Testis (tissue), 3 donors: ENCODE measurements around the gene DLGAP3. TPM values are rescaled to one million over a fixed set of nuclear protein-coding genes. Genes with fewer than 3 reads are reported as not detected.
"Not testable (repeated sequence)": the region's sequence is repeated elsewhere in the genome, so short reads cannot be mapped to it uniquely, and the experiment has no call there.

Source experiments
- DNase-seq: peaks from one replicate; pipeline ENCODE4 v3.0.0-alpha.2; 2019
- H3K27ac ChIP-seq, 2 donors: fragments of 200-600 bp; sonication (generic); one replicate each; pipeline ENCODE4 v1.5.1; 2019
- H3K27me3 ChIP-seq: fragments of 200-600 bp; sonication (generic); one replicate; pipeline ENCODE4 v1.5.1; 2019
- H3K36me3 ChIP-seq: fragments of 200-600 bp; sonication (generic); one replicate; pipeline ENCODE4 v1.5.1; 2017; ENCODE audit warnings: low read depth; ENCODE audit errors: missing control alignments
- H3K4me1 ChIP-seq: fragments of 200-600 bp; sonication (generic); one replicate; pipeline ENCODE4 v1.5.1; 2019
- H3K4me3 ChIP-seq, 2 donors: fragments of 200-600 bp; sonication (generic); one replicate each; pipeline ENCODE4 v1.5.1; 2017 to 2019
- H3K9me3 ChIP-seq: fragments of 200-600 bp; sonication (generic); one replicate; pipeline ENCODE4 v1.5.1; 2017
- POLR2A ChIP-seq: fragments of 450-650 bp; IDR thresholded peaks from one replicate; pipeline ENCODE4 v1.6.1; 2017; ENCODE audit warnings: antibody characterized with exemption, mild to moderate bottlenecking, moderate library complexity
- WGBS, 2 donors: methylation state at CpG; one replicate each; pipeline ENCODE4 v1.1.5; 2018; 5-methylcytosine and 5-hydroxymethylcytosine counted together
- intact Hi-C: fragments of 100-400 bp; cut with DNase I; formaldehyde crosslinking; loops from one replicate; pipeline ENCODE4 v1.15.1; 2023; ENCODE audit warnings: low total_unique reads
- polyA plus RNA-seq: library from polyadenylated mRNA; stranded (reverse); fragments of 350-450 nt; fragmentation: Illumina TruSeq; extraction: RNeasy Lipid Tissue Mini Kit (QIAGEN cat#74804); gene quantifications from one replicate; pipeline ENCODE4 v1.2.3, GENCODE V29; 2014; ENCODE audit warnings: low read depth, low replicate concordance; ENCODE audit not compliant: insufficient read depth
- total RNA-seq, 2 donors: library from RNA; depleted of rRNA; stranded (reverse); fragments of >200 nt; gene quantifications; one replicate each; pipeline ENCODE4 v1.2.3, GENCODE V29; 2016
- TF ChIP-seq, protein P1 (sequence below), 3 experiments: fragments of 450-650 bp in 2 of 3; fragments of 200-600 bp in 1 of 3; sonication (generic) in 1 of 3; IDR thresholded peaks; one replicate each; pipeline ENCODE4 v1.5.1; 2016 to 2019; ENCODE audit warnings: antibody characterized with exemption in 3 of 3, mild to moderate bottlenecking in 2 of 3, moderate library complexity in 1 of 3

The DLGAP3 gene
- total and polyA plus RNA-seq, 3 donors from 2014 or later: 10.6 to 22.5 (median 19.8) TPM

DNA sequence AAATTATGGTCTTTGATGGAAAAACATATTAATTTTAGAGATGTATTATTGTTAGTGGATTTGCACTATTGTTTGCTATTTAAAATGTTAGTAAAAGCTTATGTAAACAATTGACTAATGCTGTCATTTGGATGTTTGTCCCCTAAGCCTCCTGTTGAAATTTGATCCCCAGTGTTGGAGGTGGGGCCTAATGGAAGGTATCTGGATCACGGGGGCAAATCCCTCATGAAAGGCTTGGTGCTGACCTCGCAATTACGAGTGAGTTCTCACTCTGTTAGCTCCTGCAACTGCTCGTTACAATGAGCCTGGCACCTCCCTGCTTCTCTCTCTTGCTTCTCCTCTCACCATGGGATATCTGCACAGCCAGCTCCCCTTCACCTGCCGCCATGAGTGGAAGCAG is 41.4 kb upstream of the DLGAP3 start:
- Histone ChIP-seq H3K27me3 (no peaks in the 10 kb centered on the region), H3K4me1 (peaks cover 8% of the 10 kb centered on the region), H3K4me3 (no peak overlapping the region), H3K27ac (no peak overlapping the region), H3K9me3 (no peaks in the 10 kb centered on the region), H3K36me3 (no peaks in the 10 kb centered on the region)
- TF ChIP-seq, protein P1, sequence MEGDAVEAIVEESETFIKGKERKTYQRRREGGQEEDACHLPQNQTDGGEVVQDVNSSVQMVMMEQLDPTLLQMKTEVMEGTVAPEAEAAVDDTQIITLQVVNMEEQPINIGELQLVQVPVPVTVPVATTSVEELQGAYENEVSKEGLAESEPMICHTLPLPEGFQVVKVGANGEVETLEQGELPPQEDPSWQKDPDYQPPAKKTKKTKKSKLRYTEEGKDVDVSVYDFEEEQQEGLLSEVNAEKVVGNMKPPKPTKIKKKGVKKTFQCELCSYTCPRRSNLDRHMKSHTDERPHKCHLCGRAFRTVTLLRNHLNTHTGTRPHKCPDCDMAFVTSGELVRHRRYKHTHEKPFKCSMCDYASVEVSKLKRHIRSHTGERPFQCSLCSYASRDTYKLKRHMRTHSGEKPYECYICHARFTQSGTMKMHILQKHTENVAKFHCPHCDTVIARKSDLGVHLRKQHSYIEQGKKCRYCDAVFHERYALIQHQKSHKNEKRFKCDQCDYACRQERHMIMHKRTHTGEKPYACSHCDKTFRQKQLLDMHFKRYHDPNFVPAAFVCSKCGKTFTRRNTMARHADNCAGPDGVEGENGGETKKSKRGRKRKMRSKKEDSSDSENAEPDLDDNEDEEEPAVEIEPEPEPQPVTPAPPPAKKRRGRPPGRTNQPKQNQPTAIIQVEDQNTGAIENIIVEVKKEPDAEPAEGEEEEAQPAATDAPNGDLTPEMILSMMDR (IDR thresholded peaks at IDR 0.05): no peak
- no peak for TF ChIP-seq POLR2A
- no peak for DNase-seq
- 50 to 56% methylated on average over 5 of the region's 5 CpGs for WGBS, 2 donors
- intact Hi-C loops: no loop called here

DNA sequence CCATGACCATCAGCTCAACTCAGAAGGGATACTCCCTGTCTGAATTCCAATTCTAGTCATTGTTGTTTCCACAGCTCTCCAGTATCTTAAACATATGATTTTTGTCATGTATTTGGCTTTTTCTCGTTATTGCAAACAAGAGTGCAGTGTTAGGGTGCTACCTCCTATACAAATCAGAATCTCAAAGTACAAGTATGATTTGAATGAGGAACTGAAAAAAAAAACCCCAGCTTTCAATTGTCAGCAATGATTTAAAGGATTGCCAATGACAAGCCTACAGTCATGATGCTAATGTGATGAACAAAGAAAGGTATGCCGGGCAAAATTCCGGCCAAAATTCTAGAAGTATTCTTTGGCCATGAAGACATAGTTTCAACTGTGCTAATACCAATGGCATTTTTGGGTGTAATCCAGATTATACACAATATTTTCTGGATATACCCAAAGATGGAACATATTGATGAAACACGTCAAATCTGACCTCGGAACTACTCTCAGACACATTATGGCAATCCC is 40.8 kb upstream of the DLGAP3 start:
- TF ChIP-seq, protein P1 (IDR thresholded peaks at IDR 0.05): no peak
- no peak for TF ChIP-seq POLR2A
- intact Hi-C loops: no loop called here
- 90 to 94% methylated on average over 5 of the region's 5 CpGs for WGBS, 2 donors

GRCh38 chr1:34968297-34968696 is 38.8 kb upstream of the DLGAP3 start:
- H3K27me3 ChIP-seq, intact Hi-C loops, H3K4me1 ChIP-seq, H3K27ac ChIP-seq, H3K9me3 ChIP-seq, H3K4me3 ChIP-seq, DNase-seq, H3K36me3 ChIP-seq: not testable (repeated sequence)
- WGBS, 2 donors: 59 to 86% methylated on average over 3 of the region's 3 CpGs

More for the DNA sequence above, 40.8 kb upstream of the DLGAP3 start:
- H3K36me3 ChIP-seq: no peaks in the 10 kb centered on the region
- no peak overlapping the region for H3K4me3 ChIP-seq
- peaks cover 6% of the 10 kb centered on the region for H3K4me1 ChIP-seq
- H3K27me3 ChIP-seq: no peaks in the 10 kb centered on the region
- no peaks in the 10 kb centered on the region for H3K9me3 ChIP-seq
- no peak overlapping the region for H3K27ac ChIP-seq
- no peak for DNase-seq

- H3K9me3 ChIP-seq, H3K27ac ChIP-seq, H3K27me3 ChIP-seq, H3K4me1 ChIP-seq, H3K4me3 ChIP-seq, H3K36me3 ChIP-seq, intact Hi-C loops, DNase-seq: not testable (repeated sequence)
- no CpG with 5 or more reads among the region's 36 CpGs for WGBS, 2 donors
Observed at GRCh38 chr1:34967672-34968071, 38.2 kb upstream of the DLGAP3 start.

DNA sequence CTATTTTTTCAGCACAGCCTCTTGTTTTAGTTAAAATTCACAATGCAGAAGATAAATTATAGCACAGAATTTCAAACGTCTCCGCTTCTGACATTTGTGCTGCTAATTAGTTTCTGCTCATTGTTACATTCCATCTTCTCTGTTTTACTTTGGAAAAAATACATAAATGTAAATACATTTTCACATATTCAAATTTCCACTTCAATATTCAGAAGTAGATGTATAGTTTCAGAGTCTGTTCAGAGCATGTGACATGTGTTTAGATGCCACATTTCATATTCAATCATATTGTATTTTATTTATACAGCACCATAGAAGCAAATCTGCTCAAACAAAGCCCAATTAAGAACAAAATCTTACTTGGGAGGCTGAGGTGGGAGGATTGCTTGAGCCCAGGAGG is 36.1 kb upstream of the DLGAP3 start:
- Histone ChIP-seq H3K4me3 (no peak overlapping the region), H3K27ac (no peak overlapping the region), H3K4me1 (no peaks in the 10 kb centered on the region), H3K36me3 (no peaks in the 10 kb centered on the region), H3K9me3 (no peaks in the 10 kb centered on the region), H3K27me3 (no peaks in the 10 kb centered on the region)
- WGBS, 2 donors: 45 to 48% methylated on average over 2 of the region's 2 CpGs
- intact Hi-C loops: no loop called here
- no peak for DNase-seq
- no peak for TF ChIP-seq POLR2A
- TF ChIP-seq, protein P1 (IDR thresholded peaks at IDR 0.05): no peak

DNA sequence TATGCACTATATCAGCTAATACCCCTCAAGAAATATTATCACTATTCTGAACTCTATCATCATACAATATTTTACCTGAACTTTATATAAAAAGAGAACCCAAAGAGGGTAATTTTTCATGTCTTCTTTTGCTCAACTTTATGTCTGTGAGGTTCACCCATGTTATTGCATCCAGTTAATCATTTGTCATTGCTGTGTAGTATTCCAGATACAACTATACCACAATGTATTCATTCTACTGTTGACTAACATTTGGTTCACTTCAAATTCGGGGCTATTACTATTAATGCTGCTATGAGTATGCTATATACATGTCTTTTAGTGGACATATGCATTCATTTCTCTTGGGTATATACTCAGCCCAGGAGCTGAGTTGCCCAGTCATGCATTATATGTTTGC is 21.0 kb upstream of the DLGAP3 start:
- Histone ChIP-seq H3K27me3 (no peaks in the 10 kb centered on the region), H3K4me1 (no peaks in the 10 kb centered on the region), H3K36me3 (no peaks in the 10 kb centered on the region), H3K4me3 (no peak overlapping the region), H3K27ac (no peak overlapping the region), H3K9me3 (no peaks in the 10 kb centered on the region)
- WGBS, 2 donors: 50 to 61% methylated on average over 1 of the region's 1 CpG
- TF ChIP-seq POLR2A: no peak
- TF ChIP-seq, protein P1 (IDR thresholded peaks at IDR 0.05): no peak
- intact Hi-C loops: no loop called here
- DNase-seq: no peak

DNA sequence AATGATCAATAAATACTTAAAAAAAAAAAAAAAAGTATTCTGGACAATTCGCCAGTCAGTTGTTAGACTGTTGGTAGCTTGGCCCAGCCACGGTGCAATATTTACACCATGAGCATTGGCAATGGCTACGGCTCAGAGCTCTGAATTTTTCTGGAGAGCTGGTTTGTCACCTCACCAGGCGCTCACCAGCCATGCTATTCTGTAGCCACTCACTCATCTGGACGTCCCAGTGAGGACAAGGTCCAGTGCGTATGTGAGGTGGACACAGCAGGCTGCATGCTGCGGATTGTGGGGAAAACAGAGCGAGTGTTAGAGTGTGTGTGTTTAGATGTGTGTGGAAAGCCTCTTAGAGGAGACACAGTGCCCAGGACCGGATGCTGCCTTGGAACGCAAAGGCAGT is 19.3 kb upstream of the DLGAP3 start:
- H3K4me3 ChIP-seq, DNase-seq, H3K36me3 ChIP-seq, H3K27ac ChIP-seq, H3K27me3 ChIP-seq, H3K4me1 ChIP-seq, H3K9me3 ChIP-seq, intact Hi-C loops: not testable (repeated sequence)
- WGBS, 2 donors: 86 to 96% methylated on average over 10 of the region's 10 CpGs

DNA sequence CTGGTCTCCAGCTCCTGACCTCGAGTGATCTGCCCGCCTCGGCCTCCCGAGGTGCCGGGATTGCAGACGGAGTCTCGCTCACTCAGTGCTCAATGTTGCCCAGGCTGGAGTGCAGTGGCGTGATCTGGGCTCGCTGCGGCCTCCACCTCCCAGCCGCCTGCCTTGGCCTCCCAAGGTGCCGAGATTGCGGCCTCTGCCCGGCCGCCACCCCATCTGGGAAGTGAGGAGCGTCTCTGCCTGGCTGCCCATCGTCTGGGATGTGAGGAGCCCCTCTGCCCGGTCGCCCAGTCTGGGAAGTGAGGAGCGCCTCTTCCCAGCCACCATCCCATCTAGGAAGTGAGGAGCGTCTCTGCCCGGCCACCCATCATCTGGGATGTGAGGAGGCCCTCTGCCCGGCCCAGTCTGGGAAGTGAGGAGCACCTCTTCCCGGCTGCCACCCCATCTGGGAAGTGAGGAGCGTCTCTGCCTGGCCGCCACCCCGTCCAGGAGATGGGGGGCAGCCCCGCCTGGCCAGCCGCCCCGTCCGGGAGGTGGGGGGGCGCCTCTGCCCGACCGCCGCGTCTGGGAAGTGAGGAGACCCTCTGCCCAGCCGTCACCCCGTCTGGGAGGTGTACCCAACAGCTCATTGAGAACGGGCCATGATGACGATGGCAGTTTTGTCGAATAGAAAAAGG is 18.3 kb upstream of the DLGAP3 start:
- H3K27me3 ChIP-seq, H3K4me1 ChIP-seq, H3K27ac ChIP-seq, intact Hi-C loops, H3K36me3 ChIP-seq, H3K9me3 ChIP-seq, DNase-seq, H3K4me3 ChIP-seq: not testable (repeated sequence)
- WGBS, 2 donors: 82 to 87% methylated on average over 26 to 40 of the region's 41 CpGs
